Right atrium auricular region (tissue), 2 donors: Measurements from ENCODE around the gene CRYZL1. TPM values are rescaled to one million over a fixed set of nuclear protein-coding genes. Genes with fewer than 3 reads are reported as not detected.
"Not testable (repeated sequence)": the region's sequence is repeated elsewhere in the genome, so short reads cannot be mapped to it uniquely, and the experiment has no call there.

Experiments used
- DNase-seq: peaks from one replicate; pipeline ENCODE4 v3.0.0-alpha.2; 2019; ENCODE audit warnings: low spot score
- H3K27ac ChIP-seq, 2 donors: fragments of 200-600 bp; sonication (generic); 1 replicate in 1 of 2; 2 replicates in 1 of 2; pipeline ENCODE4 v1.5.1; 2016 to 2019
- H3K27me3 ChIP-seq, 2 donors: fragments of 200-600 bp; sonication (generic); one replicate each; pipeline versions ENCODE4 v1.5.1 to v1.6.0; 2017 to 2019
- H3K36me3 ChIP-seq: fragments of 200-600 bp; sonication (generic); one replicate; pipeline ENCODE4 v1.5.1; 2016
- H3K4me1 ChIP-seq, 2 donors: fragments of 200-600 bp; sonication (generic); one replicate each; pipeline versions ENCODE4 v1.5.1 to v1.6.0; 2017 to 2019
- H3K4me3 ChIP-seq, 2 donors: fragments of 200-600 bp; sonication (generic); 1 replicate in 1 of 2; 2 replicates in 1 of 2; pipeline ENCODE4 v1.5.1; 2017 to 2019; ENCODE audit warnings: mild to moderate bottlenecking in 1 of 2, moderate library complexity in 1 of 2
- H3K9me3 ChIP-seq, 2 donors: fragments of 200-600 bp; sonication (generic); one replicate each; pipeline ENCODE4 v1.5.1; 2019
- CTCF ChIP-seq, 2 donors: fragments of 200-600 bp; sonication (generic); IDR thresholded peaks; one replicate each; pipeline ENCODE4 v1.5.1; 2019; ENCODE audit warnings: antibody characterized with exemption in 2 of 2
- total RNA-seq, 2 donors: library from RNA; depleted of rRNA; stranded (reverse); fragments of >200 nt; gene quantifications; one replicate each; pipeline ENCODE4 v1.1.0, GENCODE V29; 2016

Gene CRYZL1
- total RNA-seq, 2 donors from 2014 or later: 19.0 to 27.5 TPM

GRCh38 chr21:33578959-33579542, 62.5 kb downstream of the CRYZL1 start:
- no peak for DNase-seq
- H3K4me3 ChIP-seq: no peak overlapping the region
- no peak for TF ChIP-seq CTCF (IDR thresholded peaks at IDR 0.05)
- peaks cover 40% of the 10 kb centered on the region for H3K36me3 ChIP-seq
- H3K27ac ChIP-seq: no peak overlapping the region
- H3K9me3 ChIP-seq: no peaks in the 10 kb centered on the region
- H3K4me1 ChIP-seq: no peaks in the 10 kb centered on the region
- no peaks in the 10 kb centered on the region for H3K27me3 ChIP-seq

GRCh38 chr21:33578214-33578613, 63.3 kb downstream of the CRYZL1 start:
- H3K27me3 ChIP-seq: no peaks in the 10 kb centered on the region
- no peaks in the 10 kb centered on the region for H3K4me1 ChIP-seq
- TF ChIP-seq CTCF (IDR thresholded peaks at IDR 0.05): no peak
- no peaks in the 10 kb centered on the region for H3K9me3 ChIP-seq
- H3K27ac ChIP-seq: no peak overlapping the region
- peaks cover 48% of the 10 kb centered on the region for H3K36me3 ChIP-seq
- no peak overlapping the region for H3K4me3 ChIP-seq
- no peak for DNase-seq

- not testable (repeated sequence) for H3K4me3 ChIP-seq, H3K27ac ChIP-seq, DNase-seq, H3K4me1 ChIP-seq, H3K9me3 ChIP-seq, H3K27me3 ChIP-seq
- peaks cover 63% of the 10 kb centered on the region for H3K36me3 ChIP-seq
Observed at GRCh38 chr21:33576741-33577141, 64.8 kb downstream of the CRYZL1 start.

GRCh38 chr21:33572350-33572749, 69.2 kb downstream of the CRYZL1 start:
- no peaks in the 10 kb centered on the region for H3K27me3 ChIP-seq
- no peaks in the 10 kb centered on the region for H3K4me1 ChIP-seq
- H3K27ac ChIP-seq: no peak overlapping the region
- no peak for TF ChIP-seq CTCF (IDR thresholded peaks at IDR 0.05)
- peaks cover 85% of the 10 kb centered on the region for H3K36me3 ChIP-seq
- no peak overlapping the region for H3K4me3 ChIP-seq
- DNase-seq: no peak
- H3K9me3 ChIP-seq: no peaks in the 10 kb centered on the region

GRCh38 chr21:33569991-33570390, 71.5 kb downstream of the CRYZL1 start:
- Histone ChIP-seq H3K36me3 (peaks cover 70% of the 10 kb centered on the region), H3K27ac (no peak overlapping the region), H3K27me3 (no peaks in the 10 kb centered on the region), H3K9me3 (no peaks in the 10 kb centered on the region), H3K4me1 (no peaks in the 10 kb centered on the region), H3K4me3 (no peak overlapping the region)
- no peak for DNase-seq
- no peak for TF ChIP-seq CTCF (IDR thresholded peaks at IDR 0.05)

- Histone ChIP-seq H3K9me3 (no peaks in the 10 kb centered on the region), H3K27me3 (no peaks in the 10 kb centered on the region), H3K4me3 (no peak overlapping the region), H3K4me1 (no peaks in the 10 kb centered on the region), H3K36me3 (peaks cover 56% of the 10 kb centered on the region), H3K27ac (no peak overlapping the region)
- no peak for TF ChIP-seq CTCF (IDR thresholded peaks at IDR 0.05)
- DNase-seq: no peak
Observed at GRCh38 chr21:33568448-33568847, 73.1 kb downstream of the CRYZL1 start.
